GM12875 (cell line): ENCODE measurements around the gene NR2C1.

Experiments
- H3K4me3 ChIP-seq: one replicate; pipeline ENCODE4 v1.5.1; 2011; ENCODE audit warnings: low read depth, low read length, control low read depth
- CTCF ChIP-seq: IDR thresholded peaks from 2 replicates; pipeline ENCODE4 v1.5.1; 2011; ENCODE audit warnings: low read depth, mild to moderate bottlenecking, control low read depth, inconsistent platforms, low read length, moderate library complexity, borderline replicate concordance; ENCODE audit not compliant: insufficient read depth

Gene NR2C1

GRCh38 chr12:95037906-95038305 is 35.5 kb downstream of the NR2C1 start:
- no peak for TF ChIP-seq CTCF

GRCh38 chr12:95034750-95035149 is 38.7 kb downstream of the NR2C1 start:
- no peak overlapping the region for H3K4me3 ChIP-seq
- no peak for TF ChIP-seq CTCF

More at GRCh38 chr12:95037906-95038305, 35.5 kb downstream of the NR2C1 start:
- H3K4me3 ChIP-seq, result no peak overlapping the region

GRCh38 chr12:95022477-95022876 is 50.9 kb downstream of the NR2C1 start:
- TF ChIP-seq CTCF, result no peak
- H3K4me3 ChIP-seq, result no peak overlapping the region

GRCh38 chr12:95017482-95017881 is 55.9 kb downstream of the NR2C1 start:
- no peak overlapping the region for H3K4me3 ChIP-seq
- TF ChIP-seq CTCF, result no peak

- no peak for TF ChIP-seq CTCF
- H3K4me3 ChIP-seq, result no peak overlapping the region
Measured at GRCh38 chr12:95016120-95016519, 57.3 kb downstream of the NR2C1 start.

GRCh38 chr12:95014554-95014953 is 58.9 kb downstream of the NR2C1 start:
- no peak for TF ChIP-seq CTCF
- H3K4me3 ChIP-seq, result no peak overlapping the region

GRCh38 chr12:95006206-95006605 is 67.2 kb downstream of the NR2C1 start:
- H3K4me3 ChIP-seq, result no peak overlapping the region
- TF ChIP-seq CTCF, result no peak
